Measurements from ENCODE around the gene ACER3. TPM values are rescaled to one million over a fixed set of nuclear protein-coding genes. Genes with fewer than 3 reads are reported as not detected.
A peak's percentile ranks its signal among the peaks of the same experiment; 100 is the strongest.

Gene ACER3
- total RNA-seq, 1 experiment from 2014 or later, result 21.0 TPM

GRCh38 chr11:76910620-76911414 lies 50.1 kb downstream of the ACER3 start:
- Mint-ChIP-seq H3K4me3 (ENCODE audit: low read depth, unreplicated experiment) (no peak overlapping the region), H3K36me3 (ENCODE audit: insufficient read depth, unreplicated experiment) (no peaks in the 10 kb centered on the region), H3K27ac (ENCODE audit: unreplicated experiment) (no peak overlapping the region), H3K27me3 (ENCODE audit: unreplicated experiment) (no peaks in the 10 kb centered on the region), H3K4me1 (ENCODE audit: low read depth, unreplicated experiment) (no peaks in the 10 kb centered on the region), H3K9me3 (ENCODE audit: low read depth, unreplicated experiment) (no peaks in the 10 kb centered on the region)
- no peak for DNase-seq
- no TSS peak for BruUV-seq (replicated peaks)
- intact Hi-C loops (cut with micrococcal nuclease; ENCODE audit: unreplicated experiment), result no loop called here
- CTCF ChIA-PET, result no interaction called here
- no peak for TF ChIP-seq CTCF (IDR thresholded peaks at IDR 0.05; ENCODE audit: unreplicated experiment)

GRCh38 chr11:76911415-76911808 lies 50.7 kb downstream of the ACER3 start:
- CTCF ChIA-PET, result no interaction called here
- no peaks in the 10 kb centered on the region for H3K9me3 Mint-ChIP-seq (ENCODE audit: low read depth, unreplicated experiment)
- H3K36me3 Mint-ChIP-seq (ENCODE audit: insufficient read depth, unreplicated experiment), result no peaks in the 10 kb centered on the region
- H3K4me3 Mint-ChIP-seq (ENCODE audit: low read depth, unreplicated experiment), result no peak overlapping the region
- DNase-seq, result no peak
- BruUV-seq (replicated peaks), result no TSS peak
- no peaks in the 10 kb centered on the region for H3K27me3 Mint-ChIP-seq (ENCODE audit: unreplicated experiment)
- intact Hi-C loops (cut with micrococcal nuclease; ENCODE audit: unreplicated experiment), result no loop called here
- no peak for TF ChIP-seq CTCF (IDR thresholded peaks at IDR 0.05; ENCODE audit: unreplicated experiment)
- H3K4me1 Mint-ChIP-seq (ENCODE audit: low read depth, unreplicated experiment), result no peaks in the 10 kb centered on the region
- H3K27ac Mint-ChIP-seq (ENCODE audit: unreplicated experiment), result no peak overlapping the region

GRCh38 chr11:76916712-76917111 lies 56.0 kb downstream of the ACER3 start:
- no peak for DNase-seq
- BruUV-seq (replicated peaks), result no TSS peak
- Mint-ChIP-seq H3K27me3 (ENCODE audit: unreplicated experiment) (no peaks in the 10 kb centered on the region), H3K36me3 (ENCODE audit: insufficient read depth, unreplicated experiment) (no peaks in the 10 kb centered on the region), H3K27ac (ENCODE audit: unreplicated experiment) (no peak overlapping the region), H3K4me1 (ENCODE audit: low read depth, unreplicated experiment) (no peaks in the 10 kb centered on the region), H3K4me3 (ENCODE audit: low read depth, unreplicated experiment) (no peak overlapping the region), H3K9me3 (ENCODE audit: low read depth, unreplicated experiment) (no peaks in the 10 kb centered on the region)
- intact Hi-C loops (cut with micrococcal nuclease; ENCODE audit: unreplicated experiment), result no loop called here
- CTCF ChIA-PET, result interaction anchor here (1.8 kb wide), 1 partner anchor 183 kb away, joined by 5 read pairs; no protein-coding TSS in a partner anchor
- no peak for TF ChIP-seq CTCF (IDR thresholded peaks at IDR 0.05; ENCODE audit: unreplicated experiment)

DNA sequence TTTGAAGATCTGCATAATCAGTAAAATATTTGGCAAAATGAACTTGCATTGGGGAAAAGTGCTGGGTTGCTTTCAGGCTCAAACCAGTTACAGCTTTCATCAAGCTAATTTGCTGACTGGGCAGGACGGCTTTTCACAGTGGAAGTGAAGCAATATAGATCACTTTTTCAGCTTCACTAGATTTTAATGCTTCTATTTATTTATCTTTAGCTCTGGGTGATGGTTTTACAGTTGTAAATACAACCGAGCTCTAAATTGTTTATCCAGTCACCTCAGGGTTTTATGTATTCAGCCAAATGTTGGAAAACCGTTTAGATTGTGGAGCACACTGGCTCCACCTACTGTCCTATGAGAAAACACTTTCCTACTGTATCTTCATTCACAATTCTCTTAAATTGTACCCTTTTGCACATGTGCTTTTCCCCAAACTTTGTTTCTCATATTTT lies 58.2 kb downstream of the ACER3 start:
- DNase-seq, result peak; percentile 5
- no peak overlapping the region for H3K4me3 Mint-ChIP-seq (ENCODE audit: low read depth, unreplicated experiment)
- CTCF ChIA-PET, result interaction anchor here (0.7 to 5.1 kb wide), 17 partner anchors 14 to 196 kb away, joined by 3 to 57 read pairs (median 13); no protein-coding TSS in a partner anchor
- no peaks in the 10 kb centered on the region for H3K36me3 Mint-ChIP-seq (ENCODE audit: insufficient read depth, unreplicated experiment)
- TF ChIP-seq CTCF (IDR thresholded peaks at IDR 0.05; ENCODE audit: unreplicated experiment), result peak; percentile 64
- intact Hi-C loops (cut with micrococcal nuclease; ENCODE audit: unreplicated experiment), result loop anchor here (1.0 kb wide), 2 partner anchors 109 to 185 kb away; no protein-coding TSS in a partner anchor
- BruUV-seq (replicated peaks), result no TSS peak
- H3K27me3 Mint-ChIP-seq (ENCODE audit: unreplicated experiment), result no peaks in the 10 kb centered on the region
- H3K9me3 Mint-ChIP-seq (ENCODE audit: low read depth, unreplicated experiment), result no peaks in the 10 kb centered on the region
- H3K27ac Mint-ChIP-seq (ENCODE audit: unreplicated experiment), result no peak overlapping the region
- peaks cover 7% of the 10 kb centered on the region for H3K4me1 Mint-ChIP-seq (ENCODE audit: low read depth, unreplicated experiment)
